ENCODE results near the gene SUGCT. TPM values are rescaled to one million over a fixed set of nuclear protein-coding genes. Genes with fewer than 3 reads are reported as not detected.
"Not testable (repeated sequence)": the region's sequence is repeated elsewhere in the genome, so short reads cannot be mapped to it uniquely, and the experiment has no call there.

The SUGCT gene
- total RNA-seq, 1 donor: 6.7 TPM

GRCh38 chr7:40120020-40120419 lies 14.8 kb upstream of the SUGCT start:
- TF ChIP-seq CTCF (IDR thresholded peaks at IDR 0.05; ENCODE audit: insufficient read depth, low read length): no peak
- no peak for DNase-seq (ENCODE audit: low read depth)

GRCh38 chr7:40122100-40122939 lies 12.5 kb upstream of the SUGCT start:
- DNase-seq (ENCODE audit: low read depth); H3K4me3 ChIP-seq (ENCODE audit: low read depth, low read length): not testable (repeated sequence)

More at GRCh38 chr7:40120020-40120419, 14.8 kb upstream of the SUGCT start:
- no peak overlapping the region for H3K4me3 ChIP-seq (ENCODE audit: low read depth, low read length)

GRCh38 chr7:40122940-40123254 lies 11.9 kb upstream of the SUGCT start:
- no peak for DNase-seq (ENCODE audit: low read depth)
- no peak for TF ChIP-seq CTCF (IDR thresholded peaks at IDR 0.05; ENCODE audit: insufficient read depth, low read length)
- H3K4me3 ChIP-seq (ENCODE audit: low read depth, low read length): no peak overlapping the region

- DNase-seq (ENCODE audit: low read depth): peak; percentile 29
- TF ChIP-seq CTCF (IDR thresholded peaks at IDR 0.05; ENCODE audit: insufficient read depth, low read length): no peak
Observed at GRCh38 chr7:40133561-40134427, 1.0 kb upstream of the SUGCT start.

GRCh38 chr7:40135317-40135610 lies 459 bp downstream of the SUGCT start:
- DNase-seq (ENCODE audit: low read depth): peak; percentile 38
- TF ChIP-seq CTCF (IDR thresholded peaks at IDR 0.05; ENCODE audit: insufficient read depth, low read length): no peak

More at GRCh38 chr7:40133561-40134427, 1.0 kb upstream of the SUGCT start:
- peak overlapping the region; percentile 89 for H3K4me3 ChIP-seq (ENCODE audit: low read depth, low read length)

GRCh38 chr7:40137563-40137962 lies 2.8 kb downstream of the SUGCT start:
- no peak overlapping the region for H3K4me3 ChIP-seq (ENCODE audit: low read depth, low read length)
- TF ChIP-seq CTCF (IDR thresholded peaks at IDR 0.05; ENCODE audit: insufficient read depth, low read length): no peak
- no peak for DNase-seq (ENCODE audit: low read depth)

More at GRCh38 chr7:40135317-40135610, 459 bp downstream of the SUGCT start:
- peak overlapping the region; percentile 89 for H3K4me3 ChIP-seq (ENCODE audit: low read depth, low read length)

GRCh38 chr7:40138973-40139372 lies 4.2 kb downstream of the SUGCT start:
- TF ChIP-seq CTCF (IDR thresholded peaks at IDR 0.05; ENCODE audit: insufficient read depth, low read length): no peak
- no peak overlapping the region for H3K4me3 ChIP-seq (ENCODE audit: low read depth, low read length)
- DNase-seq (ENCODE audit: low read depth): no peak

- not testable (repeated sequence) for DNase-seq (ENCODE audit: low read depth); H3K4me3 ChIP-seq (ENCODE audit: low read depth, low read length)
Observed at GRCh38 chr7:40139891-40140290, 5.1 kb downstream of the SUGCT start.

GRCh38 chr7:40141916-40142315 lies 7.1 kb downstream of the SUGCT start:
- not testable (repeated sequence) for H3K4me3 ChIP-seq (ENCODE audit: low read depth, low read length); DNase-seq (ENCODE audit: low read depth)

GRCh38 chr7:40145596-40146130 lies 10.9 kb downstream of the SUGCT start:
- H3K4me3 ChIP-seq (ENCODE audit: low read depth, low read length); DNase-seq (ENCODE audit: low read depth): not testable (repeated sequence)
